K562 (cell line): ENCODE results near the gene USP44.

Experiments
- ARID1B ChIP-seq: fragments of 450-650 bp; IDR thresholded peaks from 2 replicates; pipeline ENCODE4 v1.6.1; 2016; ENCODE audit warnings: antibody characterized with exemption, mild to moderate bottlenecking, inconsistent platforms
- BDP1 ChIP-seq: IDR thresholded peaks from 3 replicates; pipeline ENCODE4 v1.6.1; 2011; ENCODE audit not compliant: insufficient read length, insufficient read depth
- CAMTA2 ChIP-seq: fragments of 250-450 bp; sonication (Bioruptor Pico); conservative IDR thresholded peaks from 2 replicates; pipeline ENCODE4 v1.5.1; 2022
- MAFF ChIP-seq: IDR thresholded peaks from 2 replicates; pipeline ENCODE4 v1.6.1; 2012; ENCODE audit warnings: low read length, improper control_type of control experiment
- NCOA2 ChIP-seq, 2 experiments: fragments of 450-650 bp; IDR thresholded peaks; 2 replicates each; pipeline ENCODE4 v1.6.1; 2018; ENCODE audit warnings: mild to moderate bottlenecking in 2 of 2, moderate library complexity in 1 of 2; ENCODE audit not compliant: partially characterized antibody in 2 of 2
- POLR2A ChIP-seq: fragments of 450-650 bp; conservative IDR thresholded peaks from 2 replicates; pipeline ENCODE4 v1.6.1; 2016
- SRF ChIP-seq, 2 experiments: fragments of 250-450, 450-650 bp in 1 of 2; sonication (Bioruptor Pico) in 1 of 2; sonication (generic) in 1 of 2; formaldehyde crosslinking; IDR thresholded peaks; 2 replicates each; pipeline versions ENCODE4 v1.5.0 to v1.5.1; 2020 to 2022; ENCODE audit warnings: mild to moderate bottlenecking in 1 of 2, missing genetic modification reagents in 1 of 2
- STAG1 ChIP-seq: sonication (generic); formaldehyde crosslinking; IDR thresholded peaks from 2 replicates; pipeline ENCODE4 v1.5.0; 2020; ENCODE audit warnings: missing genetic modification reagents, borderline replicate concordance
- ZNF785 ChIP-seq: fragments of 250-450 bp; sonication (Bioruptor Pico); IDR thresholded peaks from 2 replicates; pipeline ENCODE4 v1.4.0; 2020; ENCODE audit warnings: mild to moderate bottlenecking
- TF ChIP-seq, protein P1 (sequence below), 2 experiments: fragments of 450-650 bp; IDR thresholded peaks; 2 replicates each; pipeline ENCODE4 v1.6.1; 2016; ENCODE audit warnings: mild to moderate bottlenecking in 2 of 2, borderline replicate concordance in 1 of 2, low read depth in 1 of 2, moderate library complexity in 1 of 2
- TF ChIP-seq, protein P2 (sequence below), 2 experiments: fragments of 450-650 bp in 1 of 2; IDR thresholded peaks; 2 replicates each; pipeline ENCODE4 v1.6.1; 2011 to 2017; ENCODE audit warnings: low read depth in 2 of 2, antibody characterized with exemption in 1 of 2, borderline replicate concordance in 1 of 2, low read length in 1 of 2, mild to moderate bottlenecking in 1 of 2, mixed read lengths in 1 of 2; ENCODE audit not compliant: control insufficient read depth in 1 of 2

DNA sequence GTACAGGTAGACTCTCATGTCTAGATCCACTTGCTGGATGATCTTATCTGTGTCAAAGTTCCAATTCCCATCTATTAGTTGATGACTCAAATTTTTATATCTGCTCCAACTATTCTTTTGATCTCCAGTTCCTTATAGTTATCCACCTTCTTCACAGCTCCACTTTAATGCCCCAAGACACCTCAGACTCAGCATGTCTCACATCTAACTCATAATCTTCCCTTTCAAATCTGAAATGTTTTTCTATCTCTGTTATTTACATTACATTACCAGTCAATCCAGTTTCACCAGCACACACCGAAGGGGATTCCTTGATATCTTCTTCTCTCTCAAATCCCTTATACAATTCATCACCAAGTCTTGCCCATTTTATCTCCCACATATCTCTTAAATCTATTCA, 81.0 kb downstream of the USP44 start:
- TF ChIP-seq ZNF785 (CRISPR knock-in tag) (no peak), SRF (CRISPR knock-in tag; IDR thresholded peaks at IDR 0.05) (no peak), STAG1 (CRISPR knock-in tag) (no peak), ARID1B (no peak), NCOA2 (IDR thresholded peaks at IDR 0.05; ENCODE audit: partially characterized antibody in 2 of 2) (no peak), MAFF (no peak), POLR2A (no peak), CAMTA2 (CRISPR knock-in tag) (no peak), BDP1 (no peak)
- TF ChIP-seq, protein P1, sequence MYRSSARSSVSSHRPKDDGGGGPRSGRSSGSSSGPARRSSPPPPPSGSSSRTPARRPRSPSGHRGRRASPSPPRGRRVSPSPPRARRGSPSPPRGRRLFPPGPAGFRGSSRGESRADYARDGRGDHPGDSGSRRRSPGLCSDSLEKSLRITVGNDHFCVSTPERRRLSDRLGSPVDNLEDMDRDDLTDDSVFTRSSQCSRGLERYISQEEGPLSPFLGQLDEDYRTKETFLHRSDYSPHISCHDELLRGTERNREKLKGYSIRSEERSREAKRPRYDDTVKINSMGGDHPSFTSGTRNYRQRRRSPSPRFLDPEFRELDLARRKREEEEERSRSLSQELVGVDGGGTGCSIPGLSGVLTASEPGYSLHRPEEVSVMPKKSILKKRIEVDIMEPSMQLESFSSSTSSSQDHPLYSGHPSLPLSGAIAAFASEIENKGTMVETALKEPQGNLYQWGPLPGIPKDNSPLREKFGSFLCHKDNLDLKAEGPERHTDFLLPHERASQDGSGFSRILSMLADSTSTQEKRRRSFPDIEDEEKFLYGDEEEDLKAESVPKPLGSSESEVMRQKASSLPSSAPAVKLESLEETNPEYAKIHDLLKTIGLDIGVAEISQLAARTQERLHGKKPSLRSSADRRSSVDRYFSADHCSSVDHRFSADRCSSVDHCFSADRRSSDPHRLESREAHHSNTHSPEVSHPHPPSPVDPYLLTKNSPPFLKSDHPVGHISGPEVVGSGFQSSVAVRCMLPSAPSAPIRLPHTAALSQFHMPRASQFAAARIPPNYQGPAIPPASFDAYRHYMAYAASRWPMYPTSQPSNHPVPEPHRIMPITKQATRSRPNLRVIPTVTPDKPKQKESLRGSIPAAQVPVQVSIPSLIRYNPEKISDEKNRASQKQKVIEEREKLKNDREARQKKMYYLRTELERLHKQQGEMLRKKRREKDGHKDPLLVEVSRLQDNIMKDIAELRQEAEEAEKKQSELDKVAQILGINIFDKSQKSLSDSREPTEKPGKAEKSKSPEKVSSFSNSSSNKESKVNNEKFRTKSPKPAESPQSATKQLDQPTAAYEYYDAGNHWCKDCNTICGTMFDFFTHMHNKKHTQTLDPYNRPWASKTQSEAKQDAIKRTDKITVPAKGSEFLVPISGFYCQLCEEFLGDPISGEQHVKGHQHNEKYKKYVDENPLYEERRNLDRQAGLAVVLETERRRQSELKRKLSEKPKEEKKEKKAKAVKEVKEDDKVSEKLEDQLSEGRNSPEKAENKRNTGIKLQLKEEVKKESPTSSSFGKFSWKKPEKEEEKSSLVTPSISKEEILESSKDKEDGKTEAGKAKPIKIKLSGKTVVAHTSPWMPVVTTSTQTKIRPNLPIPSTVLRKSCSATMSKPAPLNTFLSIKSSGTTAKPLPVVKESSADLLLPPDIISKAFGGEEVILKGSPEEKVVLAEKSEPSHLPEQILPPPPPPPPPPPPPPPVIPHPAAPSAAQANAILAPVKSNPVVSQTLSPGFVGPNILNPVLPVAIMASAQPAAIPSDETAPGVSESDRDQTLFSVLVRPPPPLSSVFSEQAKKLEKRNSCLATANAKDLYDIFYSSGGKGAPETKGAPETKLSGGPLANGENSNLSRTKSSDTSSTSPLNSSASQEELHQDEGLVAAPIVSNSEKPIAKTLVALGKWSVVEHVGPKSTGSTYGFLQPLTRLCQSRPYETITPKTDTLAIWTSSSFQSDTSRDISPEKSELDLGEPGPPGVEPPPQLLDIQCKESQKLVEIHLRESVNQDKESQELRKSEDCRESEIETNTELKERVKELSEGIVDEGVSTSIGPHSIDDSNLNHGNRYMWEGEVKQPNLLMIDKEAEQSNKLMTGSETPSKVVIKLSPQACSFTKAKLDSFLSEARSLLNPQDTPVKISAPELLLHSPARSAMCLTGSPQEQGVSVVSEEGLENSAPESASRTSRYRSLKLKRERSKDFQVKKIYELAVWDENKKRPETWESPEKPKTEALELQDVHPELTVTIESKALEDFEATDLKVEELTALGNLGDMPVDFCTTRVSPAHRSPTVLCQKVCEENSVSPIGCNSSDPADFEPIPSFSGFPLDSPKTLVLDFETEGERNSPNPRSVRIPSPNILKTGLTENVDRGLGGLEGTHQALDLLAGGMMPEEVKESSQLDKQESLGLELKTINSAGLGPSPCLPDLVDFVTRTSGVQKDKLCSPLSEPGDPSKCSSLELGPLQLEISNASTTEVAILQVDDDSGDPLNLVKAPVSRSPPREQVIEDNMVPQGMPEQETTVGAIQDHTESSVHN (IDR thresholded peaks at IDR 0.05; ENCODE audit: borderline replicate concordance in 1 of 2, low read depth in 1 of 2) = no peak
- TF ChIP-seq, protein P2, sequence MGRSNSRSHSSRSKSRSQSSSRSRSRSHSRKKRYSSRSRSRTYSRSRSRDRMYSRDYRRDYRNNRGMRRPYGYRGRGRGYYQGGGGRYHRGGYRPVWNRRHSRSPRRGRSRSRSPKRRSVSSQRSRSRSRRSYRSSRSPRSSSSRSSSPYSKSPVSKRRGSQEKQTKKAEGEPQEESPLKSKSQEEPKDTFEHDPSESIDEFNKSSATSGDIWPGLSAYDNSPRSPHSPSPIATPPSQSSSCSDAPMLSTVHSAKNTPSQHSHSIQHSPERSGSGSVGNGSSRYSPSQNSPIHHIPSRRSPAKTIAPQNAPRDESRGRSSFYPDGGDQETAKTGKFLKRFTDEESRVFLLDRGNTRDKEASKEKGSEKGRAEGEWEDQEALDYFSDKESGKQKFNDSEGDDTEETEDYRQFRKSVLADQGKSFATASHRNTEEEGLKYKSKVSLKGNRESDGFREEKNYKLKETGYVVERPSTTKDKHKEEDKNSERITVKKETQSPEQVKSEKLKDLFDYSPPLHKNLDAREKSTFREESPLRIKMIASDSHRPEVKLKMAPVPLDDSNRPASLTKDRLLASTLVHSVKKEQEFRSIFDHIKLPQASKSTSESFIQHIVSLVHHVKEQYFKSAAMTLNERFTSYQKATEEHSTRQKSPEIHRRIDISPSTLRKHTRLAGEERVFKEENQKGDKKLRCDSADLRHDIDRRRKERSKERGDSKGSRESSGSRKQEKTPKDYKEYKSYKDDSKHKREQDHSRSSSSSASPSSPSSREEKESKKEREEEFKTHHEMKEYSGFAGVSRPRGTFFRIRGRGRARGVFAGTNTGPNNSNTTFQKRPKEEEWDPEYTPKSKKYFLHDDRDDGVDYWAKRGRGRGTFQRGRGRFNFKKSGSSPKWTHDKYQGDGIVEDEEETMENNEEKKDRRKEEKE (IDR thresholded peaks at IDR 0.05; ENCODE audit: borderline replicate concordance in 1 of 2, control insufficient read depth in 1 of 2, low read depth in 2 of 2, low read length in 1 of 2) = no peak
